SKM-1 (cell line): ENCODE data around the gene SLC5A11.
"Not testable (repeated sequence)": the region's sequence is repeated elsewhere in the genome, so short reads cannot be mapped to it uniquely, and the experiment has no call there.

Source experiments
- DNase-seq: peaks from one replicate; lab custom pipeline; 2025; ENCODE audit not compliant: unreplicated experiment; lab: John Stamatoyannopoulos, UW

Gene SLC5A11

DNA sequence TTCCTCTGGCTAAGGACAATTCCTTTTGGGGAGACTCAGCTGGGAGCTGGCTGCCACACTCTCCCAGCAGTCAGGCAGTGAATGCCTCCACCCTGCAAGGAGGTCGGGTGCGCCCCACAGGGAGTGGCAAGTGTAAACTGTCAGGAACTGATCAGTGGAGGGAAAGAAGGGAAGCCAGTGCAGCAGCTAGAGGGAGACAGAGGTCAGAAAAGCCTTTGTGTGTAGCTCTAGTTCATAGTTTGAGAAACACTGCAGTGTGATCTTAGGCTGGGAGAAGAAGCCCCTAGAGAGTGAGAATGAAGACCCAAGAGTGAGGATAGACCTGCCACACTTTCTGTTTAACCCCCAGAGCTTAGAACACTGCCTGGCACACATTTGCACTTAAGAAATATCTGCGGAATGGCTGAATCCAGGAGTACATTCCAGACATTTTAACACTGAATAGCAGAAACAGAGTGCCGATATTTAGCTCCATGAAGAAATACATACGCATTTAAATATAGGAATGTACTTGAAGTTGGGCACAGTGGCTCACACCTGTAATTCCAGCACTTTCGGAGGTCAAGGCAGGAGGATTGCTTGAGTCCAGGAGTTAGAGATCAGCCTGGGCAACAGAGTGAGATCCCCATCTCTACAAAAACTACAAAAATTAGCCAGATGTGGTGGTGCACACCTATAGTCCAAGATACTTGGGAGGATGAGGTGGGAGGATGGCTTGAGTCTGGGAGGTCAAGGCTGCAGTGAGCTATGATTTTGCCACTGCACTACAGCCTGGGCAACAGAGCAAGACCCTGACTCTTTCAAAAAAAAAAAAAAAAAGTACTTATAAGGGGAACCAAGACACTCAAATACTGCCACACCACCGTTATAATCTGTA is 11.1 kb upstream of the SLC5A11 start:
- DNase-seq, result no peak

DNA sequence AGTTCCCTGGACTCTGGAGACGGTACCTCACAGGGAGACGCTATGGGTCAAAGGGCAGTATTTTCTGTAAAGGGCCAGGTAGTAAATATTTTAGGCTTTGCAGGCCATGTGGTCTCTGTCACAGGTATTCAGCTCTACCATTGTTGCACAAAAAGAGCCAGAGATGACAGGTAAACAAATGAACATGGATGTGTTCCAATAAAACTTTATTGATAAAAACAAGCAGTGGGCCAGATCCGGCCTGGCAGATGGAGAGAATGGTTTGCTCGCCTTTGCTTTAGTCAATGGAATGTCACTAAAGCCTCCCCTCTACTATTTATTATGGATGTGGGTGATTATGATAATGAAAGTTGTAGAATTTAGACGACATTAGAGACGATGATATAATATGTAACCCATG is 8.9 kb upstream of the SLC5A11 start:
- no peak for DNase-seq

DNA sequence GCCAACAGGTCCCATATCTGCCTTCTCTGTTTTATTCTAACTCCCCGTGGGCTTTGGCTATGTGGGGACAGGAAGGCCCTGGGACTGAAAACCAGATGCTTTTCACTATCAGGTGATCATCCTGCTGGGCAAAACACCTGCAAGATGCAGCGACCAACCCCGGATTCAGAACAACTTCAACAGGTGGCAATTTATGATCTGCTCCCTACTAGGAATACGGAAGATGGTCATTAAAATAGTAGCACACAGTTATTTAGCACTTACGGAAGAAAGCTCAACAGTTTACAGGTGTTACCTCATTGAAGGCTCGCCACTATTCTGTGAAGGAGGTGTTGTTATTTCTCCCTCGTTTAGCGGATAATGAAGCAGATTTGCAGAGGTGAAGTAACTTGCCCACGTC is 7.8 kb upstream of the SLC5A11 start:
- DNase-seq, result no peak

DNA sequence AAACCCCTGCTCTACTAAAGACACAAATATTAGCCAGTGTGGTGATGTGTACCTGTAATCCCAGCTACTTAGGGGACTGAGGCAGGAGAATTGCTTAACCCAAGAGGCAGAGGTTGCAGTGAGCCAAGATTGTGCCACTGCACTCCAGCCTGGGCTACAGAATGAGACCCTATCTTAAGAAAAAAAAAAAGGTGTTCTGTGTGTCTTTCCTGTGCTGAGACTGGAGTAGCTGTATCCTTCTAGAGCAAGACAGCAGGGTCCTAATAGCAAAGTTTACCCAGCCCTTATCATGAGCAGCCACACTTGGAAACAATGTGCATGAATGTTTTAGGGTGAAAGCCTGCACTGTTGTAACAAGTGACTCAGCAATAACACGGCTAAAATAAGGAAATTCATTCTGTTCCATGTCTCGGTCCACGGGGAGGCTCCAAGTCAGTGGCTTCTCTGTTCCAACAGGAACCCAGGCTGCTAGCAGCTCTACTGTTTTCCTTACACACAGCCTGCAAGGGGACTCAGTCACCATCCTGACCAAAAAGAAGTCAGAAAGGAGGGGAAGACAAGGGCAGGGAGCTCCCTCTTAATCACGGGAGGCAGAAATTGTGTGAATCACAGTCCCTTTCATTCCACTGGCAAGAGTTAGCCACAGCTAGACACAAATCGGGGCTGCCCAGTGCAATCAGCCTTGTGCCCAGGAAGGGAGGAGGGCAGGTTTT is 7.1 kb upstream of the SLC5A11 start:
- peak; percentile 47 for DNase-seq

DNA sequence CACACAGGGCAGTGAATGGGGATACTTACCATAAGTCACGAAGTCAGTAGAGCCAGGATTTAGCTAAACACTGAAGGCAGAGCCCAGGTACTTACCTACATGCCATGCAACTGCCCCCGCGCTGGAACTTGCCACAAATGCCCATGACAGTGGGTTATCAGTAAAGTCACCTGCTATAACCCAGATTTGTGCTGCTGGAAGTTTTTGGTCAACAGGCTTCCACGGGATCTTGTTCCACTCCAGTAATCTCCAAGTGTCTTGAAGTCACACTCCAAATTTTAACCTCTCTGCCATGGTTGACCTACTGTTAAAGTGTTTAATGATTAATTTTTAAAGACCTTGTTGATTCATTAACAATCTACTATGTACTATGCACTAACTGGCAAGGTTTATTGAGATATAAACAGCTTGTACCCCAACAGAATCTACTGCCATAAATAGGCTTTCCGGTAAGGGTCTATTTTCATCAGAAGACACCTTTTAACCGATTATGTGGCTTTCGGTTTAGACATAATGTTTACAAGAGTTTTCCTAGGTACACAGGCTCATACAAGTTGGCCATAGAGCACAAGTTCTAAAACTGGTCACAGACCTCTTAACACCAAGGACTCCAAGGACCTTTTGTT is 6.3 kb upstream of the SLC5A11 start:
- DNase-seq, result no peak

DNA sequence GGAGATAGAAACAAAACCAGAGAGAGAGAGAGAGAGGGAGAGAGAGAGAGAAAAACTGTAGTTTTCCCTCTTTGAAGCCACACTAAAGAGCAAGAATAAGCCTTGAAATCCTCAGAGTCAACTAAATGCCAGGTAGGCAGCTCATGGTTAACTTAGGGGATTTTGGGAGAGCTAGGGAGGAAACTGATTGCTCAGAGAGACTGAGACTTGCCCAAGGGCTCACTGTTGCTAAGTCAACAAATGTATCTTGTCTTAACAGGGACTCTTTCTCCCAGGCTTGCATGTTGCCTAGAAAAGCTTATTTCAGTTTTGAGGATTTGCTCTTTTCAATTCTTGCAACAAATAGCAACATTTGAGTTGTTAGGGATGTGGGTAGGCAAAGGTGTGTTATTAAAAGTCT is 4.5 kb upstream of the SLC5A11 start:
- DNase-seq, result no peak

DNA sequence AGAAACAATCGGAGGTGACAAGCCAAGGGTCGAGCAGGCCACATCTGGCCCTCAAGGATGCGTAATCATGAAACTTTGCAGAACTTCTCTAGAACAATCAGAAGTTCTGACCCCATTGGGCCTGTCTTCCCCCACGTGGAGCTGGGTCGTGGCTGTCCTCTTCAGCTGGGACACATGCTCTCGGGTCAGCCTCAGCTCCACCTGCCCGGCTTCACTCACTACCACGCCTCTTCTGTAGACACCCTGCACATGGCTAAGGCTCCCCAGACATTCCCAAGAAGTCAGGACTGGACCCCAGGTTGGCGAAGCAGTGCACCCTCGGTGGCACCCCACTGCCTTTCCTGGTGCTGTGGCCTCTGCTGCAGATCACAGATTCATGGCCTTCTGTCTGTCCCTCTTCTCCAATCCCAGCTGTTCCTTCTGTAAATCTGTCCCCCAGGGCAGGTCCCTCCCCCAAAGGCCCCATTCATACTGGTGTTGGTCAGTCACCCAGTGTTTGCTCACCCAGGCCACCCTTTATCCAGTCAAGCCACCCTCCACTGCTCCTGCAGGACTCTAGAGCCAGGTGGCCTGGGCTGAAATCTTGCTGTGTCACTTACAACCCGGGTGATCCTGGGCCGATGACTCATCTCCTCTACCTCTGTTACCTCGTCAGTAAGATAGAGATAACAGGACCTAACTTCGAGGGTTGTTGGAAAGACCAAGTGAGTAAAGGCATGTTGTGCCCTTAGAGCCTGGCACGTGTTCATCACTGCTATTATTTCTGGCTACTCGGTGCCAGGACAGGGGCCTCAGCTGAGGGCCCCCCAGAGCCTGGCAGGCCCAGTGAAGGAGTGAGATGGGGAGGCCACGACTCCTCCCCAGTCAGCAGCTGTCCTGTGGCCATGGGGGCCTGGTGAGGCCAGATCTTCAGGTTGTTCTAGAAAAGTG is 1.4 kb upstream of the SLC5A11 start:
- DNase-seq, result no peak

DNA sequence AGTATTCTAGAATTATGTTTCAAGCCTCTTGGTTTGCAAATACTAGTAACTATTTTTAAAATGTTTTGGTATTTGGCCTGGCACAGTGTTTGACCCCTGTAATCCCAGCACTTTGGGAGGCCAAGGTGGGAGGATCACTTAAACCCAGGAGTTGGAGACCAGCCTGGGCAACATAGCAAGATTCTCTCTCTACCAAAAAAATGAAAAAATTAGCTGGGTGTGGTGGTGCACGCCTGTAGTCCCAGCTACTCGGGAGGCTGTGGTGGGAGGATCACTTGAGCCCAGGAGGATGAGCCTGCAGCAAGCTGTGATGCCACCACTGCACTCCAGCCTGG is 765 bp upstream of the SLC5A11 start:
- DNase-seq, result not testable (repeated sequence)

DNA sequence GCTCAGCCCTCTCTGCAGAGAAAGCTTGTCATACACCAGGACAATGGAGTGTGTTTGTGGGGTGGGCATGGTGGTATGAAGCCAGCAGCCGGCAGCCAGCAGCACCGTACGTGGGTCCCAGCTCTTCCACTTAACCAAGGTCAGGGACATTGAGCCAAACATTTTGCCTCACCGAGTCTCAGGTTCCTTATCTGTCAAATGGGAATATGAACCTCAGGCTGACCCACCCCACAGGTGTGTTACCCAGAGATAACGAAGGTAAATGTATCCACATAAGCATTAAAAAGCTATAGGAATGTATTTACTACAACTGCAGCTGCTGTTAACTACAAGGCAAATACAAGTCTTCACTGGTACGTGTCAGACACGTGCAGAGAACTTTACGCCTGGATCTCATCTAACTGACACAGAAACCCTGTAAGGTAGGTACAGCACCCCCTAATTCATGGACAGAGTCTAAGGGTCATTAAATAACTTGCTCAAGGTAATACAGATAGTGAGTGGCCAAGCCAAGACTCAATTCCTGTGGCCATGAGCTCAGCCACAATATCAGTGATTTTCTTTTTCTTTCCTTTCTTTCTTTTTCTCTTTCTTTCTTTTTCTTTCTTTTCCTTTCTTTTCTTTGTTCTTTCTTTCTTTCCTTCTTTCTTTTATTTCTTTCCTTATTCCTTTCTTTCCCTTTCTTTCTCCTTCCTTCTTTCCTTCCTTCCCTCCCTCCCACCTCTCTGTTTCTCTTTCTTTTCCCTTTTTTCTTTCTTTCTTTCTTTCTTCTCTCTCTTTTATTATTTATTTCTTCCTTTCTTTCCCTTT is 990 bp downstream of the SLC5A11 start:
- DNase-seq, result no peak

DNA sequence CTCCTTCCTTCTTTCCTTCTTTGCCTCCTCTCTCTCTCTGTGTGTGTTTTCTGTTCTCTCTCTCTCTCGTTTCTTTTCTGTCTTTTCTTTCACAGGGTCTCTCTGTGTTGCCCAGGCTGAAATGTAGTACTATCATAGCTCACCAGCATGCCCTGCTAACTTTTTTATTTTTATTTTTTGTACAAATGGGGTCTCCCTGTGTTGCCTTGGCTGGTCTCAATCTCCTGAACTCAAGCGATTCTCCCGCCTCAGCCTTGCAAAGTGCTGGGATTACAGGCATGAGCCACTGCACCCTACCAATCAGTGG is 1.5 kb downstream of the SLC5A11 start:
- DNase-seq, result no peak

DNA sequence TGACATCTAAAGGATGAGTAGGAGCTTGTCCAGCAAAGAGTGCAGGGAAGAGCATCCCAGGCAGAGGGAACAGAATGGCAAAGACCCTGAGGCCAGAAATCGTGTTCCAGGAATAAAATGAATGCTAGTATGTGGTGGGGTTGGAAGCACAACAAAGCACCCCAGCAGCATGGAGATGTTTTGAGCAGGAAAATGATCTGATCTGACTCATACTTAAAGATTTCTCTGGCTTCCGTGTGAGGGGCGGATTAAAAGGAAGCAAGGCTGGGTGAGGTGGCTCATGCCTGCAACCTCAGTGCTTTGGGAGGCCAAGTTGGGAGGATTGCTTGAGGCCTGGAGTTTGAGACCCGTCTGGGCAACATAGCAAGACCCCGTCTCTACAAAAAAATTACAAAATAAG is 2.3 kb downstream of the SLC5A11 start:
- DNase-seq, result no peak

DNA sequence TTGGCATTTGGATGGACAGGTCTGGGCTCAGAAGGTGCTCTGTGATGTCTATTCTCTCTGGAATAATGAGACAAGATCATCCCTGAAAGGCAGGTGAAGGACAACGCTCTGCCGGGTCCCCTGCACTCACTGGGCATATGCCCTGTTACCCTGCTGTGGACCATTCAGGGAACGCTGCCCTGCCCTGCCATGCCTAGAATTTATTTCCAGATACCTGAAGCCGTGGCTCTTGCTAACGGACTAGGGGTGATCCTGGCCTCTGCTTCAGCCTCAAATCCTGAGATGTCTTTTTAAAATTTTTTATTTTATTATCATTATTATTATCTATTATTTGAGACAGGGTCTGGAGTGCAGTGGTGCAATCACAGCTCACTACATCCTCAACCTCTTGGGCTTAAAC is 3.9 kb downstream of the SLC5A11 start:
- DNase-seq, result no peak

DNA sequence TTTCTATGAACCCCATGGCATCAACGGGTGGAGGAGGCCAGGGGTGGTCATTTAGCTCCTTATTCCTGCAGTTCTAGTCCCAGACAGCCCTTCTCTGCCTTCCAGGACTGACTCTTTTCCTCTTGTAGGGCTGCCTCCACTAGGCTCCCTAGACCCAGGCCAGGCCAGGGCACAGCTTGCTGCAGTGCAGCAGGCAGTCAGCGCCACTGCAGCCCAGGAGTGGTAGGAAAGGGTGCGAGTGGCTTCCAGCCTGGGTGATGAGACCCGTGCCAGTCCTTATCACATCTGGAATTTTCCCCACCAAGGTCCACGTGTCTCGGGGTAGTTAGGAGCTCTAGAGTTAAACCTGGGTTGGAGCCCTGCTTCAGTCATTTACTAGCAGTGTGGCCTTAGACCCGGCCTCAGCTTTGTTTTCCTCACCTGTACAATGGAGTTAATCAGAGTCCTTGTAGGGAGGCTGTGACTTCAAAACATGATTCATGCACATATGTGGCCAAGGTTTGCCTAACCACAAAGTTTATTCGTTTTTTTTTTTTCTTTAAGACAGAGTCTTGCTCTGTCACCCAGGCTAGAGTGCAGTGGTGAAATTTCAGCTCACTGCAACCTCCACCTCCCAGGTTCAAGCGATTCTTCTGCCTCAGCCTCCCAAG is 4.7 kb downstream of the SLC5A11 start:
- DNase-seq, result no peak

DNA sequence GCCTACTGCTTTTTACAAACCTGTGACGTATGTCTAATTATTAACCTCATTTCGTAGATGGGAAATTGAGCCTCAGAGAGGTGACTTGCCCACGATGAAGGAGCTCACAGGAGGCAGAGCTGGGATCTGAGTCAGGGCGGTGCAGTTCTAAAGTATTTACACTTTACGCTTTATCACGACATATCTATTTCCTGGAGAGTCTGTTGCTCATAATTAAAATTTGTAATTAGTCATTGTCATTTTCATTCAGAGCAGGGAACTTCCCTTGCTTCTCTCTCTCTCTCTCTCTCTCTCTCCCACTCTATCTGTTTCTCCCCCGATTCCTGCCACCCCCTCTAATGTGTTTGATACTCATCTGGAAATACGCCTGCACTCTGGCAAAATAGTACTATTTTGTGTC is 5.9 kb downstream of the SLC5A11 start:
- no peak for DNase-seq

DNA sequence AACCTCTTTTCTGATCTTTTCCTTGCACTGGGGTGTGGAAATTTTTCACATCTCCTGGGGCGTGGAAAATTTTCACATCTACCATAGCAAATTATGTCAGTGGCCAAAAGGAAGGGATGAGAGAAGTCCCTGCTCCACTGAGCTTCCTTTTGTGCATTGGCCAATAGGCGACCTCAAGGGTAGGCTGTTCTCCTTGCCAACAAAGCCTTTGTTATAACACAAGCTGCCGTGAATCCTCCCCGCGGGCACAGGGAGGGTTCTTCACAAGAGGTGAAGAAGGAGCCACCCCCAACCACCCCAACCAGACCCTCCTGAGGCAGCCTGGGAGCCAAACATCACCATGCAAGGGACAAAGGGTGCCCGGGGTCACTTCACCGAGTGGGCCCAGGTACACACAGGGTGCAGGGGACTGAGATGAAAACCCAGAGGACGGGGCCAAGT is 6.5 kb downstream of the SLC5A11 start:
- no peak for DNase-seq

DNA sequence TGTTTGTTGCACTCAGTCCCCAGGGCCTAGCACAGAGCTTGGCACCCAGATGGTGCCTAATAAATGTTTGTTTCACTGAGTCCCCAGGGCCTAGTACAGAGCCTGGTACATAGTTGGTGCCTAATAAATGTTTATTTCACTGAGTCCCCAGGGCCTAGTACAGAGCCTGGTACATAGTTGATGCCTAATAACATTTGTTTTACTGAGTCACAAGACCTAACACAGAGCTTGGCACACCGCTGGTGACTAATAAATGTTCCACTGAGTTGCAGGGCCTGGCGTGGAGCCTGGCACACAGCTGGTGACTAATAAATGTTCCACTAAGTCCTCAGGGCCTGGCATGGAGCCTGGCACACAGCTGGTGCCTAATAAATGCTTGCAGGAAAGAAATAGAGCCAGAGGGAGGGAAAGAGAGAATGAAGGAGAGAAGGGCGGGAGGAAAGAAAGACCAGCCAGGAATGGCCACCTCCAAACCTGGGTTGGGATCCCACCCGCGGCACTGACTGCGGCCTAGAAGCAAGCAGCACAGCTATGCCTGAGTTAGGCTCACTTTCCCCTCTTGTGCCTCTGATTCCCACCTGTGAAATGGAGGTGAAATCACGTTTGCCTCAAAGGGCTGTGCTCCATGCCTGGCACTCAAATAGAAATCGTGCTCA is 7.5 kb downstream of the SLC5A11 start:
- no peak for DNase-seq

DNA sequence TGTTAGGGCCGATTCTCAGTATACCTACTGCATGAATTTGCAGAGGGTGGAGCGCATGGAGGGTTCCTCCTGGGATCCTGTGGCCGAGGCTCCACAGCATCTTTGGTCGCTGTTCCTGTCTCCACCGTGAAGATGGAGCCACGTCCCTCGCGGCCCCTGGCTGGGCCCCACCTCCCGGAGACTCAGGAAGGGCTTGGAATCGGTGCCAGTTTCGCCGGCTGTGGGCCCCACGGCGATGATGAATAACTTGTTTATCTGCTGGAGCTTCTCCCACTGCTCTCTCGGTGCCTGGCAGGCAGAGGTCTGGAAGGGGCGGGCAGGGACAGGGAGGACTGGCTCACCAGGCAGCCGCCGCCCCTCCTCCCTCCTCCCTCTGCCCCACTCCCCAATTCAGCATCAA is 8.1 kb downstream of the SLC5A11 start:
- DNase-seq, result no peak

DNA sequence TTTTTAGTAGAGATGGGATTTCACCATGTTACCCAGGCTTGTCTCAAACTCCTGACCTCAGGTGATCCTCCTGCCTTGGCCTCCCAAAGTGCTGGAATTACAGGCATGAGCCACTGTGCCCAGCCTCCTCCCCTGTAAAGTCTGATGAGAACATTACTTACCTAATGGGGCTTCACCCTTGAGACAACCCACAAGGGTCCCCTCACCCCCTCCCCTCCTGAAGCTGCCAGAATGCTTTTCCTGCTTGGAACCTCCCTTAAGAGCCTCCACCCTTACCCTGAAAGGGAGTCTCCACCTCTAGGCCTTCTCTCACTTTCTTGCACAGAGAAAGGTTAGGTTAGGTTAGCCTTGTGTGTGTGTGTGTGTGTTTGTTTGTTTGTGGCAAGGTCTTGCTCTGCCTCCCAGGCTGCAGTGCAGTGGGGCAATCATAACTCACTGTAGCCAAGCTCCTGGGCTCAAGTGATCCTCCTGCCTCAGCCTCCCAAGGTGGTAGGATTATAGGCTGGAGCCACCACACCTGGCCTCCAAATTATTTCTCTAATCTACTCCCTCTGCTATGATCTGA is 8.9 kb downstream of the SLC5A11 start:
- no peak for DNase-seq

DNA sequence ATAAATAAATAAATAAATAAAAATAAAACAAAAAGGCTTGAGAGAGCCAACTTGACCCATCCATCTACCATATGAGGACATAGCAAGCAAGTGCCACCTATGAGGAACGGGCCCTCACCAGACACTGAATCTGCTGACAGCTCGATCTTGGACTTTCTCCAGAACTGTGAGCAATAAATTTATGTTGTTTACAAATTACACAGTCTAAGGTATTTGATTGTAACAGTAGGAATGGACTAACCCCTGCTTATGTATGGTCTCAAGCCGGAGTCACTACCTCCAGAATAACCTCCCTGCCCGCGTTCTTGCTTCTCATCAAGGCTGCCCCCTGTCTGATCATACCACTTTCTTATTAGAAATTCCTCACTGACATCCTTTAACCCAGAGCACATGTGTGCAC is 9.9 kb downstream of the SLC5A11 start:
- no peak for DNase-seq
